Measurements from ENCODE around the gene SMARCA5. TPM values are rescaled to one million over a fixed set of nuclear protein-coding genes. Genes with fewer than 3 reads are reported as not detected.

SMARCA5 gene
- total RNA-seq, 1 donor from 2014 or later: 104 TPM

DNA sequence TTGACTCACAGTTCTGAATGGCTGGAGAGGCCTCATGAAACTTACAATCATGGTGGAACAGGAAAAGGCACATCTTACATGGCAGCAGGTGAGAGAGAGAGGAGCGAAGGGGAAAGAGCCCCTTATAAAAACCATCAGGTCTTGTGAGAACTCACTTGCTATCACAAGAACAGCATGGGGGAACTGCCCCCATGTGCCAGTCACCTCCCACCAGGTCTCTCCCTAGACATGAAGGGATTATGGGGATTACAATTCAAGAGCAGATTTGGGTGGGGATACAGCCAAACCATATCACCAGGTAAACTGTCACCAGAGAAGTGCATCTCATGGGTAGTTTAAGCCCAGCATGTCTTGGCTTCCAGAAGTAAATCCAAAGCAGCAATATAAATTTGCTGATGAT, 7.5 kb upstream of the SMARCA5 start:
- Mint-ChIP-seq H3K27ac (ENCODE audit: unreplicated experiment) (no peak overlapping the region), H3K4me1 (no peaks in the 10 kb centered on the region), H3K4me3 (no peak overlapping the region), H3K9me3 (no peaks in the 10 kb centered on the region), H3K27me3 (ENCODE audit: low read depth) (peaks cover 11% of the 10 kb centered on the region), H3K36me3 (ENCODE audit: low read depth) (no peaks in the 10 kb centered on the region)
- no peak for TF ChIP-seq CTCF (conservative IDR thresholded peaks at IDR 0.05)
- no peak for DNase-seq (ENCODE audit: low read depth, low spot score)

- TF ChIP-seq CTCF (conservative IDR thresholded peaks at IDR 0.05): no peak
- no peak overlapping the region for H3K27ac Mint-ChIP-seq (ENCODE audit: unreplicated experiment)
- peaks cover 23% of the 10 kb centered on the region for H3K4me1 Mint-ChIP-seq
- H3K36me3 Mint-ChIP-seq (ENCODE audit: low read depth): peaks cover 7% of the 10 kb centered on the region
- no peak for DNase-seq (ENCODE audit: low read depth, low spot score)
- peak overlapping the region; percentile 47 for H3K4me3 Mint-ChIP-seq
- peaks cover 18% of the 10 kb centered on the region for H3K27me3 Mint-ChIP-seq (ENCODE audit: low read depth)
- no peaks in the 10 kb centered on the region for H3K9me3 Mint-ChIP-seq
Observed at GRCh38 chr4:143511906-143512305, 1.6 kb upstream of the SMARCA5 start.

GRCh38 chr4:143512978-143513313, 556 bp upstream of the SMARCA5 start:
- peak overlapping the region; percentile 99 for H3K4me3 Mint-ChIP-seq
- peaks cover 13% of the 10 kb centered on the region for H3K27me3 Mint-ChIP-seq (ENCODE audit: low read depth)
- H3K36me3 Mint-ChIP-seq (ENCODE audit: low read depth): peaks cover 7% of the 10 kb centered on the region
- no peak for DNase-seq (ENCODE audit: low read depth, low spot score)
- TF ChIP-seq CTCF (conservative IDR thresholded peaks at IDR 0.05): no peak
- H3K9me3 Mint-ChIP-seq: no peaks in the 10 kb centered on the region
- peak overlapping the region; percentile 99 for H3K27ac Mint-ChIP-seq (ENCODE audit: unreplicated experiment)
- H3K4me1 Mint-ChIP-seq: peaks cover 26% of the 10 kb centered on the region

DNA sequence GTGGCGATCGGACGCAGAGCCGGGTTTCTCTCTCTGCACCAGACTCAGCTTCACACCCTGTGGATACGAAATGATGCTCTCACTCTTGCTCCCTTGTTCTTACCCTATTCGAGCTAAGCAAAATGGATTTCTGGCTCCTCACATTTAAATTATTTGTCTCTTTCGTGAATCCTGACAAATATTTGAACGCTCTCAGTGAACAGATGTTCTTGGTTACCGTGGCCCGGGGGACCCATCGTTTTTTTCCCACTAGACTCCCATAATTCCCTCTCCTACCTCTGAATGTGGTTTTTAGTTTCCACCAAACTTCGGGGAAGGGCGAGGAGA, 630 bp downstream of the SMARCA5 start:
- peak overlapping the region; percentile 99 for H3K27ac Mint-ChIP-seq (ENCODE audit: unreplicated experiment)

GRCh38 chr4:143514497-143514896, 995 bp downstream of the SMARCA5 start:
- peak; percentile 49 for DNase-seq (ENCODE audit: low read depth, low spot score)
- Mint-ChIP-seq H3K4me1 (peaks cover 35% of the 10 kb centered on the region), H3K27ac (ENCODE audit: unreplicated experiment) (peak overlapping the region; percentile 99), H3K27me3 (ENCODE audit: low read depth) (peaks cover 10% of the 10 kb centered on the region), H3K36me3 (ENCODE audit: low read depth) (peaks cover 14% of the 10 kb centered on the region), H3K9me3 (no peaks in the 10 kb centered on the region), H3K4me3 (peak overlapping the region; percentile 99)
- no peak for TF ChIP-seq CTCF (conservative IDR thresholded peaks at IDR 0.05)

More for the DNA sequence above, 630 bp downstream of the SMARCA5 start:
- H3K9me3 Mint-ChIP-seq: no peaks in the 10 kb centered on the region
- H3K36me3 Mint-ChIP-seq (ENCODE audit: low read depth): peaks cover 10% of the 10 kb centered on the region
- DNase-seq (ENCODE audit: low read depth, low spot score): no peak
- peaks cover 31% of the 10 kb centered on the region for H3K4me1 Mint-ChIP-seq
- H3K27me3 Mint-ChIP-seq (ENCODE audit: low read depth): peaks cover 10% of the 10 kb centered on the region
- TF ChIP-seq CTCF (conservative IDR thresholded peaks at IDR 0.05): no peak
- H3K4me3 Mint-ChIP-seq: peak overlapping the region; percentile 99

- DNase-seq (ENCODE audit: low read depth, low spot score): no peak
- peaks cover 10% of the 10 kb centered on the region for H3K27me3 Mint-ChIP-seq (ENCODE audit: low read depth)
- H3K9me3 Mint-ChIP-seq: no peaks in the 10 kb centered on the region
- peaks cover 39% of the 10 kb centered on the region for H3K4me1 Mint-ChIP-seq
- peaks cover 15% of the 10 kb centered on the region for H3K36me3 Mint-ChIP-seq (ENCODE audit: low read depth)
- H3K4me3 Mint-ChIP-seq: peak overlapping the region; percentile 99
- H3K27ac Mint-ChIP-seq (ENCODE audit: unreplicated experiment): peak overlapping the region; percentile 99
- no peak for TF ChIP-seq CTCF (conservative IDR thresholded peaks at IDR 0.05)
Observed at GRCh38 chr4:143514901-143515300, 1.4 kb downstream of the SMARCA5 start.

Data from neural crest cell (in vitro differentiated cells).